Upper lobe of left lung (tissue), 6 donors: ENCODE results near the gene TRAPPC1. TPM values are rescaled to one million over a fixed set of nuclear protein-coding genes. Genes with fewer than 3 reads are reported as not detected.

Source experiments
- ATAC-seq, 2 donors: fragments of 200-7000 bp; cut with Tn5 transposase; one replicate each; pipeline ENCODE4 v1.9.1; 2022; ENCODE audit warnings: mild to moderate bottlenecking in 2 of 2, moderate library complexity in 2 of 2; ENCODE audit not compliant: low FRiP score in 2 of 2
- DNase-seq, 2 donors: peaks; one replicate each; pipeline ENCODE4 v3.0.0-alpha.2; 2019 to 2020
- H3K27ac ChIP-seq, 4 donors: fragments of 200-600 bp; sonication (generic); one replicate each; pipeline ENCODE4 v1.5.1; 2016 to 2019
- H3K27me3 ChIP-seq, 4 donors: fragments of 200-600 bp; sonication (generic); one replicate each; pipeline ENCODE4 v1.5.1; 2017 to 2019
- H3K36me3 ChIP-seq, 4 donors: fragments of 200-600 bp; sonication (generic); one replicate each; pipeline ENCODE4 v1.5.1; 2016 to 2019
- H3K4me1 ChIP-seq, 4 donors: fragments of 200-600 bp; sonication (generic); one replicate each; pipeline ENCODE4 v1.5.1; 2018 to 2019
- H3K4me3 ChIP-seq, 4 donors: fragments of 200-600 bp; sonication (generic); one replicate each; pipeline ENCODE4 v1.5.1; 2017 to 2019; ENCODE audit warnings: mild to moderate bottlenecking in 2 of 4, moderate library complexity in 1 of 4
- H3K9me3 ChIP-seq, 4 donors: fragments of 200-600 bp; sonication (generic); one replicate each; pipeline ENCODE4 v1.5.1; 2018 to 2019
- CTCF ChIP-seq, 6 experiments: fragments of 450-650 bp in 4 of 6; fragments of 200-600 bp in 2 of 6; sonication (generic) in 2 of 6; IDR thresholded peaks; one replicate each; pipeline ENCODE4 v1.5.1; 2016 to 2019; ENCODE audit warnings: antibody characterized with exemption in 6 of 6
- EP300 ChIP-seq, 4 donors: sonication (generic); formaldehyde crosslinking; IDR thresholded peaks; one replicate each; pipeline ENCODE4 v1.5.1; 2017; ENCODE audit warnings: antibody characterized with exemption in 4 of 4, control low read depth in 2 of 4
- POLR2A ChIP-seq, 4 donors: fragments of 450-650 bp; IDR thresholded peaks; one replicate each; pipeline ENCODE4 v1.5.1; 2016 to 2017; ENCODE audit warnings: antibody characterized with exemption in 4 of 4, mild to moderate bottlenecking in 2 of 4
- POLR2AphosphoS5 ChIP-seq, 2 donors: sonication (generic); formaldehyde crosslinking; IDR thresholded peaks; one replicate each; pipeline ENCODE4 v1.5.1; 2017; ENCODE audit warnings: antibody characterized with exemption in 2 of 2
- WGBS, 2 donors: methylation state at CpG; one replicate each; pipeline ENCODE4 v1.1.5; 2017 to 2018; 5-methylcytosine and 5-hydroxymethylcytosine counted together
- total RNA-seq, 6 donors: library from RNA; depleted of rRNA in 4 of 6; stranded (reverse); fragments of >200 nt in 4 of 6; gene quantifications; one replicate each; pipeline versions ENCODE4 v1.1.0 to v1.2.1, GENCODE V29; 2016 to 2021
- donor health status: DM: no; HTN: no; CAD: no; lungs with moderate emphysema.
- donor health status: DM: no; HTN: yes; CAD: no; lungs with severe emphysema.

TRAPPC1 gene
- 100 to 1,000 TPM in 2 of 6 donors, 10 to 100 TPM in 4; 70.4 to 148 (median 95.8) TPM for total RNA-seq

- TF ChIP-seq POLR2A (IDR thresholded peaks at IDR 0.05), result peak in 3 of 4 donors; percentile 43 to 93 (median 62)
- TF ChIP-seq EP300 (IDR thresholded peaks at IDR 0.05), result no peak
- peak; percentile 68 to 87 for TF ChIP-seq POLR2AphosphoS5 (IDR thresholded peaks at IDR 0.05)
- peak in 2 of 6 experiments; percentile 11 to 24 for TF ChIP-seq CTCF (IDR thresholded peaks at IDR 0.05)
- WGBS, 2 donors, result 0% methylated on average over 25 to 46 of the region's 55 CpGs
- peak within 1 kb of the TSS; percentile 80 to 91 (median 88) for H3K27ac ChIP-seq
These were observed at the start of gene TRAPPC1, which contains the start of gene CNTROB for GRCh38 chr17:7931709-7932482. TRAPPC1 (minus strand) TSS chr17:7931946; CDS start chr17:7931829, 117 bp downstream. CNTROB (plus strand) TSS chr17:7932206; CDS start chr17:7933080, 874 bp downstream.

GRCh38 chr17:7977805-7978204 lies 46.1 kb upstream of the TRAPPC1 start:
- Histone ChIP-seq H3K27ac (no peak overlapping the region), H3K4me3 (no peak overlapping the region), H3K9me3 (peaks cover 8 to 23% (median 15%) of the 10 kb centered on the region in 4 donors), H3K36me3 (no peaks in the 10 kb centered on the region), H3K27me3 (no peaks in the 10 kb centered on the region), H3K4me1 (peaks cover 0 to 5% (median 2%) of the 10 kb centered on the region in 4 donors)
- DNase-seq, result no peak
- TF ChIP-seq CTCF (IDR thresholded peaks at IDR 0.05) (no peak), POLR2A (IDR thresholded peaks at IDR 0.05) (no peak), EP300 (IDR thresholded peaks at IDR 0.05) (no peak)
- no peak for ATAC-seq
- 82 to 88% methylated on average over 5 of the region's 5 CpGs for WGBS, 2 donors

More at GRCh38 chr17:7931709-7932482, at the start of gene TRAPPC1, which contains the start of gene CNTROB:
- DNase-seq, result peak; percentile 100
- ATAC-seq, result peak; percentile 98 to 99
- Histone ChIP-seq H3K4me3 (peak within 1 kb of the TSS; percentile 67 to 81 (median 77)), H3K36me3 (peaks cover 4 to 25% (median 14%) of the 10 kb centered on the region in 4 donors), H3K27me3 (no peaks in the 10 kb centered on the region), H3K9me3 (no peaks in the 10 kb centered on the region), H3K4me1 (peaks cover 16 to 48% (median 22%) of the 10 kb centered on the region in 4 donors)

GRCh38 chr17:7977039-7977438 lies 45.3 kb upstream of the TRAPPC1 start:
- Histone ChIP-seq H3K27ac (no peak overlapping the region), H3K27me3 (no peaks in the 10 kb centered on the region), H3K4me3 (no peak overlapping the region), H3K36me3 (no peaks in the 10 kb centered on the region), H3K4me1 (peaks cover 0 to 4% (median 0%) of the 10 kb centered on the region in 4 donors), H3K9me3 (peaks cover 8 to 23% (median 15%) of the 10 kb centered on the region in 4 donors)
- TF ChIP-seq POLR2A (IDR thresholded peaks at IDR 0.05) (no peak), EP300 (IDR thresholded peaks at IDR 0.05) (no peak), POLR2AphosphoS5 (IDR thresholded peaks at IDR 0.05) (no peak), CTCF (IDR thresholded peaks at IDR 0.05) (no peak)
- 76 to 77% methylated on average over 4 of the region's 4 CpGs for WGBS, 2 donors
- no peak for ATAC-seq
- DNase-seq, result no peak

- no peak overlapping the region for H3K27ac ChIP-seq
- DNase-seq (no peak), ATAC-seq (no peak)
- no peaks in the 10 kb centered on the region for H3K36me3 ChIP-seq
- no peaks in the 10 kb centered on the region for H3K27me3 ChIP-seq
- H3K4me1 ChIP-seq, result no peaks in the 10 kb centered on the region
- TF ChIP-seq POLR2A (IDR thresholded peaks at IDR 0.05) (no peak), EP300 (IDR thresholded peaks at IDR 0.05) (no peak)
- peaks cover 8 to 23% (median 15%) of the 10 kb centered on the region in 4 donors for H3K9me3 ChIP-seq
- H3K4me3 ChIP-seq, result no peak overlapping the region
These were observed 42.9 kb upstream of the TRAPPC1 start for GRCh38 chr17:7974638-7975131.

- H3K27ac ChIP-seq, result no peak overlapping the region
- 93 to 97% methylated on average over 8 of the region's 8 CpGs for WGBS, 2 donors
- ATAC-seq, result no peak
- peaks cover 8 to 23% (median 15%) of the 10 kb centered on the region in 4 donors for H3K9me3 ChIP-seq
- TF ChIP-seq POLR2AphosphoS5 (IDR thresholded peaks at IDR 0.05), result no peak
- no peak for TF ChIP-seq POLR2A (IDR thresholded peaks at IDR 0.05)
- no peak for TF ChIP-seq EP300 (IDR thresholded peaks at IDR 0.05)
- no peak for TF ChIP-seq CTCF (IDR thresholded peaks at IDR 0.05)
- H3K4me3 ChIP-seq, result no peak overlapping the region
- no peaks in the 10 kb centered on the region for H3K36me3 ChIP-seq
- no peaks in the 10 kb centered on the region for H3K27me3 ChIP-seq
- DNase-seq, result no peak
- H3K4me1 ChIP-seq, result no peaks in the 10 kb centered on the region
These were observed 40.5 kb upstream of the TRAPPC1 start for GRCh38 chr17:7972131-7972785.
